HS-27A (cell line): Measurements from ENCODE around the gene C6orf136.

Experiments
- DNase-seq: peaks from one replicate; pipeline ENCODE4 v3.0.0-alpha.2; 2012; ENCODE audit warnings: low read depth, missing footprints

Gene C6orf136

GRCh38 chr6:30686908-30687658, 40.1 kb downstream of the C6orf136 start:
- DNase-seq: peak; percentile 98

DNA sequence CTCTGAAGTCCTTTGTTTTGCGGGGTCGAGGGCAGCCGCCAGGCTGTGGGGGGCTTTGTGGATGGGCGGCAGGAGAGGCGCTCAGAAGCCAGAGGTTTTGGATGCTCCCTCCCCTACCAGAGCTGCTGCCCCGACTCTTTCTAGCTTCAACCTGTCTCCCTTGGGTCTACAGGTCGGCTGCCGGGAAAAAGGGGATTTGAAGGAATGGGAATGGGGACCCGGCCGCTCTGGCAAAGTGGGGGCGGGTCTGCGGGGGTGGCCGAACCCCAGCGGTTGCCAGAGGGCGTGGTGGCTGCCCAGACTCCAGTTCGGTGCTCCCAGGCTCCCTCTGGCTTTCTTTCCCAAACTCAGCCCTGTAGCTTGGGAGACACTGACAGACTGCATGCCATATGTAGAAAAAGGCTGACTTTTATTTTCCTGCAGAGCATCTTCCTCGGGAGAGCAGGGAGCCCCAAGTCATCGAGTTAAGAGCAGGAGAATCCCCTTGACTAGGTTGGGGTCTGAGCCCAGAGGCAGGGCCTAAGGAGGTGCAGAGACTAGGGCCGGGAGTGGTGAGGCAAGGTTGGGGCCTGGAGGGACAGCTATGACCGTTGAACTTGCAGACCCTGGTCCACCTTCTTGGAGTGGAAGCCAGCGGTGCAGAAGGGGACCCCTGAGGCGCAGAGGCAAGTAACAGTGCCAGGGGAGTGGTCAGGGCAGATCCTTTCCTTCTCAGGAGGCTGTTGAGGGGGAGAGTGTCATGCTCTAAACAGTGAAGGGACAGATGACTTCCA, 40.9 kb downstream of the C6orf136 start:
- no peak for DNase-seq

DNA sequence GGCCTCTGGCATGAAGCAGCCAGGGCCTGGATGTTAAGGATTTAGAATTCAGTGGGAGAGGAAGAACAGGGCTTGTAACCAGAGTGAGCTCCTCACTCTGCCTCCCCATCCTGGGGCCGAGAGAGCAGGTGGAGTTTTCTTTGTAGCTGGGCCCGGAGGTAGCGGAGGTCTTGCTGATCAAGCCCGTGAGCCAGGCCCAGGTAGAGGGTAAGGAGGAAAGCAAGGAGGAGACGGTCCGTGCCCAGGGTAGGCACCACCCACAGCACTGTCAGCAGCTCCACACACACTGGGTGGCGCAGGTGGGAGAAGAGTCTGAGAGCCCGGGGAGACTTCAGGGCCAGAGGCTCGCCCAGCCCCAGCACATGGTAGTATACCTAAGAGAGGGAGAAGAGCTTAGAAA, 41.6 kb downstream of the C6orf136 start:
- no peak for DNase-seq

DNA sequence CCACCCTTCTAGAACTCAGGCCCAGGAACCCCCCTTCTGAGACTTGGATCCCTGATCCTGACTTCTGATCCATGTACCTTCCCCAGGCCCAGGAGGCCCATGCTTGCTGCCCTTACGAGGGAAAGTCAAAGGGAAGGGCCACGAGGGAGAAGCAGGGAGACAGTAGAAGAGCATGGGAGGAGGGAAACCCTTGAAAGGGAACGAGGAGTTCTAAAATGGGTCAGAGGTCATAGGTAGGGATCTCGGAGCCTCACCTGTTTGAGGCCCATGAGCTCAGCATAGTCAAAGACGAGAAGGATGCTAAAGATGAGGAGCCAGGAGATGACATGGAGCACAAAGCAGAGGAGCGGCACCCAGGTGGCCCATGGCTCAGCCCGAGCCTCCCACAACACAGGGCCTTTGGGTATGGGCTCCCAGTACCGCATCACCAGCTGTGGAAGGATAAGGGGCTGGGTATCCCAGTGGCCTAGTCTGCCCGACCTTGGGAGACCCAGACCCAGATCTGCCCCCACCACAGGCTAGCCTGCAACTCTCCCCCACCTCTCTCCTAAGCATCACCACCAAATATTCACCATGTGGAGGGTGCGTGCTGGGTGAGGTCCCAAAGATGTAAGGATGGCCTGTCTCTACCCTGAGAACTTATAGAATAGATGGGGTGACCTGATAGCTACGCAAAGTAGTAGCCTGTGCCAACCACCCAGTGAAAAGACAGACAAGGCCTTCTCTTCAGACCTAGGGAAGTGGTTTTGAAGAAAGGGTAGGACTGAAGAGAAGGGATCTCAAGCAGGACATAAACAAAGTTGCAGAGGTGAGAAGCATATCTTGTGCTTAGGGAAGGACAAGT, 42.3 kb downstream of the C6orf136 start:
- no peak for DNase-seq

DNA sequence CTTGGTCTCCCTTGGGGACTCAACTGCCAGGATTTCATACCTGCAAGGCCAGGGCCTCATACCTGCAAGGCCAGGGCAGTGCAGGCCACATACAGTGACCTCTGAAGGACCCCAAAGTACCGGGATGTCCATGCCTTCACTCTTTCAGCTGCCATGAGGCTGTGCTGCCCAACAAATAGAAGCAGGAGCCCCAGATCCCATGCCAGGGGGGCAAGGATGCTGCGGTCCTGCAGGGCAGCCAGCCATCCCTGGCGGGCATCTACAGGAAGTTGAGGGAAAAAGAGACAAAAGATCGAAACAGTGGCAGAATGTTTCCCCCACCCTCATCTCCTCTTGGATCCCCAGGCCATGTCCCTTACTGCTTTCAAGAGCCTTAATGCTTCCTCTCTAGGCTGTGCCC, 43.1 kb downstream of the C6orf136 start:
- no peak for DNase-seq

- peak; percentile 90 for DNase-seq
Measured at GRCh38 chr6:30690403-30691207, 43.7 kb downstream of the C6orf136 start, which contains the start of gene NRM. TSS of gene NRM (minus strand) at chr6:30690984. CDS start at chr6:30690974, 10 bp downstream.

DNA sequence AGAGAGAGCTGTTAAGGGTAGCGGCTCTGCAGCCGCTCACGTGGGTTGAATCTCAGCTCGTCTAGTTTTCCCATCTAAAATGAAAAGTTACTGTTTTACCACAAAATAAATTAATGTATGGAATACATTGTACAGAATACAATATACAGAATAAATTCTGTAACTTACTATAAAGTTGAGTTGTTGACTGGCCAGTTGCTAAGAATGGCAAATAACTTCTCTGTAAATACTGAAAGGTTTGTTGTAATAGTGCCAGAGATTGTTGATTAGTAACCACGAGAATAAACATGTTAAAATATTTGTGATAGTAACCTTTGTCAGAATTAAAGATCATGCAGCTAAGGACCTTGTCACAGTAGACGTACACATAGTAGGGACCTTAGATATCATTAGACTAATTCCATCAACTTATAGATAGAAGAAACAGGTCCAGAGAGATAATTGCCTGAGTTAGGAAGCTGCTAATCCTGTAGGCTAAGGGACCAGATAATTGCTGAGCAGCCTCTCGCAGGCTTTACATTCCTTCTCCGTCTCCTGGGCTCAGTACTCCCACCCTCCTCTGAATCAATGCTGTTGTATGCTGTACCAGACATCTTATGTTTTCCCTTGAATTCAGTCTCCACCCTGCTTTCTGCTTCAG, 44.4 kb downstream of the C6orf136 start:
- no peak for DNase-seq

GRCh38 chr6:30696432-30696831, 49.5 kb downstream of the C6orf136 start:
- DNase-seq: no peak

- DNase-seq: no peak
Measured at GRCh38 chr6:30700340-30700739, 53.4 kb downstream of the C6orf136 start.
